Activated T-cell treated with anti-CD3 and anti-CD28 coated beads for 48 hours (primary cell): ENCODE measurements around the gene PACS2.

Source experiments
- DNase-seq: peaks from one replicate; pipeline ENCODE4 v3.0.0-alpha.2; 2020; ENCODE audit warnings: low read depth

PACS2 gene

GRCh38 chr14:105411017-105411941 is 96.7 kb downstream of the PACS2 start:
- no peak for DNase-seq

- DNase-seq, result no peak
Observed at GRCh38 chr14:105411985-105412770, 97.6 kb downstream of the PACS2 start.

- DNase-seq, result no peak
Observed at GRCh38 chr14:105412771-105413543, 98.4 kb downstream of the PACS2 start.

GRCh38 chr14:105413544-105413886 is 99.0 kb downstream of the PACS2 start:
- no peak for DNase-seq

GRCh38 chr14:105414456-105415371 is 100.2 kb downstream of the PACS2 start:
- DNase-seq, result peak; percentile 78

- DNase-seq, result no peak
Observed at GRCh38 chr14:105415481-105416428, 101.2 kb downstream of the PACS2 start.

- no peak for DNase-seq
Observed at GRCh38 chr14:105416671-105417070, 102.1 kb downstream of the PACS2 start.

- no peak for DNase-seq
Observed at GRCh38 chr14:105417690-105418121, 103.2 kb downstream of the PACS2 start.

- DNase-seq, result no peak
Observed at GRCh38 chr14:105418269-105419194, 104.0 kb downstream of the PACS2 start.

GRCh38 chr14:105419195-105420091 is 104.9 kb downstream of the PACS2 start, which contains the start of gene MTA1:
Gene MTA1, plus strand, starts transcription at chr14:105419827. Its CDS starts 209 bp downstream, at chr14:105420036.
- peak; percentile 52 for DNase-seq

- no peak for DNase-seq
Observed at GRCh38 chr14:105420101-105420973, 105.8 kb downstream of the PACS2 start.

GRCh38 chr14:105420974-105421674 is 106.6 kb downstream of the PACS2 start:
- no peak for DNase-seq

GRCh38 chr14:105421723-105422615 is 107.4 kb downstream of the PACS2 start:
- DNase-seq, result no peak

GRCh38 chr14:105422695-105423487 is 108.3 kb downstream of the PACS2 start:
- DNase-seq, result no peak
